Stimulated activated CD8-positive, alpha-beta memory T cell treated with anti-CD3 and anti-CD28 coated beads, Interleukin-4, amount 100 ng/mL, for 24 hours (primary cell): ENCODE measurements around the gene ENPP5.

Experiments
- DNase-seq: peaks from one replicate; pipeline ENCODE4 v3.0.0-alpha.2; 2020; ENCODE audit warnings: low read depth

The ENPP5 gene, protein sequence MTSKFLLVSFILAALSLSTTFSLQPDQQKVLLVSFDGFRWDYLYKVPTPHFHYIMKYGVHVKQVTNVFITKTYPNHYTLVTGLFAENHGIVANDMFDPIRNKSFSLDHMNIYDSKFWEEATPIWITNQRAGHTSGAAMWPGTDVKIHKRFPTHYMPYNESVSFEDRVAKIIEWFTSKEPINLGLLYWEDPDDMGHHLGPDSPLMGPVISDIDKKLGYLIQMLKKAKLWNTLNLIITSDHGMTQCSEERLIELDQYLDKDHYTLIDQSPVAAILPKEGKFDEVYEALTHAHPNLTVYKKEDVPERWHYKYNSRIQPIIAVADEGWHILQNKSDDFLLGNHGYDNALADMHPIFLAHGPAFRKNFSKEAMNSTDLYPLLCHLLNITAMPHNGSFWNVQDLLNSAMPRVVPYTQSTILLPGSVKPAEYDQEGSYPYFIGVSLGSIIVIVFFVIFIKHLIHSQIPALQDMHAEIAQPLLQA

DNA sequence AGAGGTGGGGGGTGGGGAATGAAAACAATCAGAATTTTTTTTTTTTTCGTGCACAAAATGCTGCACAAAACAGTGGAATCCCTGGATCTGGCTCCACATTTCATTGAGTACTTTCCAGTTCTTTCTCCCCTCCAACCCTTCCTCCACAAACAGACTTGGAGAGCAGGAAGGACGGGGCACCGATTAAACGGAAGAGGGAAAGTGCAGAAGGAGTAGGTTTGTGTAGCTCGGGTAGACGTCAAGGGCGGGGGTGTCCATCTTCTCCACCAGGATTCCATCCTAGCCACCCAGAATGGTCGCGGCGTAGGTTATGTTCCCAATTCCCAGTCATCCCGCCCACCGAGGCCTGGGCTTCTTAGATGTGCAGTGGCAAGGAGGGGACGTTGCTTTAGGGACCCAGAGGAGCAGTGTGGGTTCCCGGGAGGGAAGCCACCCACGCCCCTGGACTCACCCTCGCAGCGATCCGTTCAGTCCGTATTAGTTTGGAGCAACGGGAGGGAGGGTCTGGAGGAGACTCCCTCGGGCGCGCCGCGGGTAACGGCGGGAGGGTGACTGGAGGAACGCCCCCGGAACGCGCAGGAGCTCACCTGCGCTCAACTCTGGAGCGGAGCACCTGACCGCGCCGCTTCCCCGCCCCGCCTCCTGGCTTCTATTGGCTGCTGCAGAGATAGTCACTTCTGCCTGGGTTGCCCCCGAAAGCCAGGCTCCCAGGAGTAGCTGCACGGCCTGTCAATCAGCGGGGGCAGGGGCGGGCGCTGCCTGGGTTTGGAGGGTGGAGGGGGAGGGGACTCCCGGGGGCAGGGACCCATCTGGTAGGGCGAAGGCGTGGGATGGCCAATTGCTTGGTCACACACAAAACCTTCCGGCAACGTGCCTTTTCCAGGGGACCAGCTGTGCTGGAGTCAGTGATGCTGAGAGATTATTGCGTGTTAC, at the start of gene ENPP5:
TSS of gene ENPP5 (minus strand) at position 624 of the 933 bp plus-strand sequence. CDS start 2,718 bp downstream, outside the sequence.
- peak; percentile 67 for DNase-seq

DNA sequence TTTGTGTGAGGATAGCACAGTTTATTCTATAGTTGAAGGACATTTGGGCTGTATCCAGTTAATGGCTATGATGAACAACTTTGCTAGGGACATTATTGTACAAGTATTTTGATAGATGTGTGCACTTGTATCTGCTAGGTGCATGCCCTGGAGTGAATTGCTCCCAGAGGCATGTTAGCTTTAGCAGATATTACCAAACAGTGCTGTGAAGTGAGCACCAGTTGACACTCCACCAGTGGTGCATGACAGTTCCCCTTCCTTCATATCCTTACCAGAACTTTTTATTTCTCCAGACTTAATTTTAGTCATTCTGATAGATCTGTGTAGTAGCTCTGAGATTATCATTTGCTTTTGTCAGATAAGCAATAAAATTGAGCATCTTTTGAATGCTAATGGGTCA, 48.9 kb upstream of the ENPP5 start:
- no peak for DNase-seq

DNA sequence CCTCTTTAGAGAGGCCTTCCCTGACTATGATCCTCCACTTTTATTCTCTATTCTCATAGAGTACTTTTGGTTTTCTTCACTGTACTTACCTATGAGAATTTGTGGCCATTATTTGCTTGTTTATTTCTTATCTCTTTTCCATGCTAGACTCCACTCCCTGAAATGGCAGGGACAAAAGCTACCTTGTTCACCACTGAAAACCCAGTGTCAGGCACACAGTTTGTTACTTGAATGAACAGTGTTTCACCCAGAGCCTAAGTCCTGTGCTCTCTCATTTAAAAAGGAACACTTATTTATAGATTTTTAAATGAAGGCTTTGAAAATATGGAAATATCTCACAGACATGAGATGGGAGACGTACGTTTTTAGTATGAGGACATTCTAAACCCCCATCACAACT, 47.7 kb upstream of the ENPP5 start:
- no peak for DNase-seq

DNA sequence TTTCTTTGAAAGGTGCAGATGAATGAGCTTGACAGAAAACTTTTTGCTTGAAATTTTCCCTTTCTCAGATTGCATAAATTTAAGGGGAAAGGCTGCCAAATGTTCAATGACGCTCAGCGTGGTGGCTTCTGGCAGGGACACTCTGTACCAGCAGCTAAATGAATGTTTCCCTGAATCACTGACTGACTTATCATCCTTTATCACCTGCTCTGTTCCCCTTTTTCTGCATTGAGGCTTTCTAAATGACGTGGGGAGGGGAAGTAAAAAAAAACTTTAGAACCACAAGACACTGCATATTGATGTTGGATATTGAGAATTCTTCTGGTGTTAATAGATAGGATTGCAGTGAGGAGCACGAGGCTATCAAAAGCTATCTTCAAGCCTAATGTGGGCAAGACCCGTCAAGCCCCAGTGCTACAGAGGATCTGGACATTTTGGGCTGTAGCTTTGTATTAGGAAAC, 46.9 kb upstream of the ENPP5 start:
- DNase-seq = no peak

DNA sequence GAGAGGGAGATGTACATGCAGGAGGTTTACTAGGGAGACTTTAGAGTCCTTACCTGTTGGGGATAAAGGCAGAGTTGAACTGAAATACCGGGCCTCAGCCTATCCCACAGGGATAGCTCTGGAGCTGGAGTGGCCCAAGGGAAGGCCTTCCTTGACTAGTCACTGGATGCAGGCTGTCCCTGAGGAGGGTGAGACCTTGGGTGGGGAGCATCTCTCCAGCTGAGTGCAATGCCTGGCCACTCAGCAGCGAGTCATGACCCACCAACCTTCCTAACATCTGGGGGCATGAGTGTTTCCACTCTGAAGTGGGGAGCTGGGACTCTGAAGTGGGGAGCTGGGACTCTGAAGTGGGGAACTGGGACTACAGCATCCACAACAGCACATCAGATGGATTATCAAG, 46.1 kb upstream of the ENPP5 start:
- no peak for DNase-seq

DNA sequence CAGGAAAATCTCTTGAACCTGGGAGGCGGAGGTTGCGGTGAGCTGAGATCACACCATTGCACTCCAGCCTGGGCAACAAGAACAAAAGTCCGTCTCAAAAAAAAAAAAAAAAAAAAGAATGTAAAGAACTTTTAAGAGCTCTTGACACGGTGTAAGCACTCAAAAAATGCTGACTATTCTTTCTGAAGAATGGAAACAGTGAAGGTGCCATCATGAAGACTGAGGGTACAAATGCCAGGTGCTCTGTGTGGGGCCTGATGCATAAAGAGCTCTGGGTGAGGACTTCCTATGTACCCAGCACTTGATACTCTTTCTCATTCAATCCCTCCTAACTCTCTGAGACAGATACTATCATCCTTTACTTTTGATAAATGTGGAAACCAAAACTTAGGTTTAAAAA, 45.0 kb upstream of the ENPP5 start:
- DNase-seq = no peak

DNA sequence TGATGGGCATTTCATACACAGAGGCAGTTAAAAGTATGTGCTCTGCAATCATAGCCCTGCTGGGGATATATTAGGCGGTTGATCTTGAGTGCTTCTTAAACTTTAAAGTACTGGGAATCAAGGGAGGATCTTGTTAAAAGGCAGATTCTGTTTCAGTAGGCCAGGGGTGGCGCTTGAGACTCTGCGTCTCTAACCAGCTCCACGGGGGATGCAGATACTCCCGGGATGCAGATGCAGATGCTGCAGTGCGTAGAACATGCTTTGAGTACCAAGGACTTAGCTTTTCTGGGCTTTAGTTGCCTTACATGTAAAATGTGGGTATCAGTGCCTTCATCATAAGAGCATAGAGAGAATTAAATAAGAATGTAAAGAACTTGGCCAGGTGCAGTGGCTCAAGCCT, 44.4 kb upstream of the ENPP5 start:
- DNase-seq = no peak

DNA sequence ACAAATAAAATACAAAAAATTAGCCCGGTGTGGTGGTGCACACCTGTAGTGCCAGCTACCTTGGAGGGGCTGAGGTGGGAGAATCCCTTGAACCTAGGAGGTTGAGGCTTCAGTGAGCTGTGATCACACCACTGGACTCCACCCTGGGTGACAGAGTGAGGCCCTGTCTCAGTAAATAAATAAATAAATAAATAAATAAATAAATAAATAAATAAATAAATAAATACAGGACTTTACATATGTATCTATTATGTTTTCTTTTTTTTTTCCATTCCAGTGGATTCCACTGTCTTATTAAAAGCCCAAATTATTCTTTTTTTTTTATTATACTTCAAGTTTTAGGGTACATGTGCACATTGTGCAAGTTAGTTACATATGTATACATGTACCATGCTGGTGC, 41.1 kb upstream of the ENPP5 start:
- no peak for DNase-seq

DNA sequence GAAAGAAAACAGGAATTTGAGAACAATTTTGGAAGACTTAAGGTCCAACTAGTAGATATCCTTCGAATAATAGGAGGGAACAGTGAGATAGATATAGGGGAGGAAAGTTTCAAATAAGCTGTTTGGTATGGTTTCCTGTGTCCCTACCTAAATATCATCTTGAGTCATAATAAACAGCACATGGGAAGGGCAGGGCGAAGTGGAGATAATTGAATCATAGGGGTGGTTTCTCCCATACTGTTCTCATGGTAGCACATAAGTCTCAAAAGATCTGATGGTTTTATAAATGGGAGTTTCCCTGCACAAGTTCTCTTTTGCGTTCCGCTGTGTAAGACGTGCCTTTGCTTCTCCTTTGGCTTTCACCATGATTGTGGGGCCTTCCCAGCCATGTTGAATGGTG, 39.5 kb upstream of the ENPP5 start:
- DNase-seq = no peak

DNA sequence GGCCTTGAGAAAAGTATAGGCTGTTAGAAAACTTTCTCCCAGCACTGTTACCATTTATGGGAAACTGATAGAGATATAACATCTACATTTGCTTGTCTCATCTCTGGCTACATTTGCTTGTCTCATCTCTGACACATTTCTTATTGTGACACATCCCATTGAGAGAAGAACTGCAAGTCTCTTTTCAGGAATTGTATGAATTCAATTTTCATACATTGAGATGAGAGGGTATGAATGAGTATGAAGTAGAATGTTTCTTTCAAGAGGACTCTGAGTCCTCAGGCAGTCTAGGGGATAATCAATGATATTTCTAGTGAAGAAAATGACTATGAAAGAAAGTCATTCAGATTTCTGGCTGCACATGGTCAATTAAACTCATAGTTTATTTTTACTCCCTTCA, 37.5 kb upstream of the ENPP5 start:
- DNase-seq = no peak

DNA sequence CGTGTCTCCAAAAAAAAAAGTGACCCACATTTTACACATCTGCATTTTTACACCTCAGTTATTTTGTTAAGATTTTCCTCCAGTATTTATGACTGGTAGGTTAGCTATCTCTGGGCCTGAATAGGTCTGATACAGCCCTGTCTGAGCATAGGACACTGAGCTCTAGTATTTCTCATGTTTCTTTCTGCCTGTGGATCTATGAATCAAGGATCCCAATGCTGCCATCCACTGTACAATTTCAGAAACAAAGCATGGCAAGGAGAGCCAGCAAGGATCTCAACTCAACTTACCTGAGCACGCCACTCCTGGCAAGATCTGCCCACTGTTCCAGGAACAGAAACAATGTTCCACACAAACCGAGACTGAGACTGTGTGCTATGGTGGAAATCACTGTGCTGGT, 36.4 kb upstream of the ENPP5 start:
- DNase-seq = no peak

DNA sequence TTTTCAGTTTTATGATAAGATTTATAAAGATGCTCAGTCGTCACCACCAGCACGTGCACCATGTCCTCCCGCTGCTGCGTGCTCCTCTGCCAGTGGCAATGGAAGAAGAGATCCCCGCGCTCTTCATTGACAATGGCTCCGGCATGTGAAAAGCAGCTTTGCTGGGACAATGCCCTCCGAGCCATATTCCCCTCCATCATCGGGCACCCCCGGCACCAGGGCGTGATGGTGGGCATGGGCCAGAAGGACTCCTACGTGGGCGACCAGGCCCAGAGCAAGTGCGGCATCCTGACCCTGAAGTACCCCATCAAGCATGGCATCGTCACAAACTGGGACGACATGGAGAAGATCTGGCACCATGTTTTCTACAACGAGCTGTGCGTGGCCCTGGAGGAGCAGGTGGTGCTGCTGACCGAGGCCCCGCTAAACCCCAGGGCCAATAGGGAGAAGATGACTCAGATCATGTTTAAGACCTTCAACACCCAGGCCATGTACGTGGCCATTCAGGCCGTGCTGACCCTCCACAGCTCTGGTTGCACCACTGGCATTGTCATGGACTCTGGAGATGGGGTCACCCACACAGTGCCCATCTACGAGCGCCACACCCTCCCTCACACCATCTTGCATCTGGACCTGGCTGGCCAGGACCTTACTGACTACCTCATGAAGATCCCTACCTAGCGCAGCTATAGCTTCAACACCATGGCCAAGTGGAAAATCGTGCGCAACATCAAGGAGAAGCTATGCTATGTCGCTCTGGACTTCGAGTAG, 34.3 kb upstream of the ENPP5 start:
- no peak for DNase-seq

DNA sequence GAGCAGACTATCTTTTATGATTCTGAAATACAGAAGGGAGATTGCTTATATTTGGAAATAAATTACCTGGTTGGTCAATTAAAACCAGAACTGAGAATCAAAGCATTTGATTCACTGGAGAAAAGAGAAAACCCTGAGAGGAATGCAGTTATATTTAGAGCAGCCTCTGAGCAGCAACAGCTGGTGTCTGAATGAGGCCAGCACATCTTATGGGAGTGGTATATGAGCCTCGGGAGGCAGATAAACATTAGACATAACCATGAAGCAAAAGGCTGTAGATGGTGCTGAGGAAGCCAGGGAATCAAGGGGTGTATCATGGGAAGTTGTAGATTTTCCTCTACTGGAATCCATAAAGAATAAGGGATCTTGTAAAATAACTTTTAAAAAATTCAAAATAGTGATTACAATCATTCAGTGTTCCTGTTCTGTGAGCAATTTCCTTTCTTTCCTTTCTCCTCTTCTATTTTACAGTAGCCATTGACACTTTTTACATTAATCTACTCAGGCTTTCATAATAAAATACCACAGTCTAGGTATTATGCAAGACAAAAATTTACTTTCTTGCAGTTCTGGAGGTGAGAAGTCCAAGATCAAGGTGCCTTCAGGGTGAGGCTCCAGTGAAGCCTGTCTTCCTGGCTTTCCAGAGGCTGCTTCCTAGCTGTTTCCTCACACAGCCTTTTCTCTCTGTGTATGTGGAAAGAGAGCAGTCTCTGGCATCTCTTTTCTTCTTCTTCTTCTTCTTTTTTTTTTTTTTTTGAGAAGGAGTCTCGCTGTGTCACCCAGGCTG, 32.8 kb upstream of the ENPP5 start:
- no peak for DNase-seq

DNA sequence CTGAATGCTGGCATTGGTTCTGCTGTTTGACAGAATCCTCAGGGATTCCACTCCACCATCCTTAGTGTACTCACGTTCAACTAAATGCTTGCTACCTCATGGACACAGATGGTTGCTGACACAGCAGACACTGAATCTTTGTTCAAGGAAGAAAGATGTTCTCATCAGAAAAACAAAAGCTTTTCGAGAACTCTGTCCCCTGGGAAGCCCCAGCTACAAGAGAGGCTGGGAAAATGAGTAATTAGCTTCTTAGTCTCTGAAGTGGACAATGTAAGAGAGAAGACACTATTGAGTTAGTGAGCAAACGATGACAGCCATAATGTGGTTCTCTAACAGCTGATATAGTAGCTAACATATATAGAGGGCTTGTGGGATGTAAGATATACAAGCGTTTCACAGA, 30.9 kb upstream of the ENPP5 start:
- no peak for DNase-seq

DNA sequence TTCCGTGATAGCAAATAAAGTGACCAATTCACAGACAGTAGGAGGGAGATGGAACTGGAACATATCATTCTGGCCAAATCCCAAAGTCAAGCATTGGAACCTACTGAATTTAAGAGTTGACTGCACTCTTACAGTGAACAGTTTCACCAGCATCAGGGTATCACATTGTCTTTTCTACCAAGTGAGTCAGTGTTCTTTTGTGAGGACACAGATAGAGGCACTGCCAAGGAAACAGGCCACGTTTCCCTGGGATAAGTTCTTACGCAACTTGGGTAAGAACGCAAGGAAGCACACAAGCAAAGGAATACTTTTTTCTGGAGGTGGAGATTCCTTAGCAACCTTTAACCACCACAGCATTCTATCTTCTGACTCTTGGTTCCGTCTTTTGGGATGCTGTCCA, 28.6 kb upstream of the ENPP5 start:
- DNase-seq = no peak

DNA sequence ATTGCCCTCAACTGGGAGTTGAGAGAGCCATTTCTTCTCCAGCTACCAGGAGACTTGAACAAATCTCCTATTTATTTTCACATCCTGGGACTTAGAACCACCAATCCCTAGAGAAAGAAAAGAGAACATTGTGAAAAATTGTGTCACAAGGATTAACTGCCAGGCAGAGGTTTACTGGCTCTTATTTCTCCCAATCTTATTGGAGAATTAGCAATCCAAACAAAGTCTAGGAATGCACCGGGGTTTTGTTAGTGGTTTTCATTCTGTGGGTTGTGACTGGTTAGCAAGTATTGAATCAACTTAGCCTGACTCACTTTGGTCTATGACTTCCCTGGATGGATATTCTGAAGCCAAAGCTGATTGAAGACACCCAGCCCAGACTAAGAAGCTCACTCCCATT, 21.2 kb upstream of the ENPP5 start:
- no peak for DNase-seq

DNA sequence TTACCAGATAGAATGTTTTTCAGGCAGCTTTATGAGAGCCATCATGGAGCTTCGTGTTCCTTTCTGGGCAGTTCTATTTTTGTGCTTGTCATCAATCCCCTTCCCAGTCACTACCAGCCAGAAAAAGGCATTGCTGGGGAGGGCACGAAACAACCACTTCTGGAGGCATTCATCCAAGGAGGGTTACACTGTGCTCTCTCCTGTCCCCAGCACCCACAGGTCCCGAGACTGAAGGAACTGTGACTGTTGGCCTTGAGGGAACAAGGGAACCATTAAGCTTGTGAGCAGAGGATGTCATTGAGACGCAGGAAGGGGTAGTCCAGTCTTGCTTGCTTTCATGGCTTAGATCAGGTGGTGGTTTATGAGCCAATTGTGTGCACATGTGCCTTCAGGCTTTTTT, 20.1 kb upstream of the ENPP5 start:
- no peak for DNase-seq

DNA sequence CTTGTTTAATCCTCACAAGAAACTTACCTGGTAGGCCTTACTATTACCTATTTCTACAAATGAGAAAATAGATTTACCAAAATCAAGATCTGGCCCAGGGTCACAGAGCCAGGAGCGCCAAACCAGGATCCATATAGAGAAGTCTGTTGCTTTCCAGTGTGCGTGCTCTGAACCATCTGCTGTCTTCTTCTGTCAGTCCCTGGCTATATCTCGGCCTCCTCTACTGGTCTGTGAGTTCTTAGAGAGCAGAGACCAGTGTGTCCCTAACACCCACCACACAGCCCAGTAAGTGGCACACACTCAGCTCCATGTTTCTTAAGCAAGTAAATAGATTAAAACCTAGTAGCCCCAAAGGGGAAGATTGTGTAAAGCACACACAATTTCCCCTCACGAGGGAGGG, 18.9 kb upstream of the ENPP5 start:
- no peak for DNase-seq

DNA sequence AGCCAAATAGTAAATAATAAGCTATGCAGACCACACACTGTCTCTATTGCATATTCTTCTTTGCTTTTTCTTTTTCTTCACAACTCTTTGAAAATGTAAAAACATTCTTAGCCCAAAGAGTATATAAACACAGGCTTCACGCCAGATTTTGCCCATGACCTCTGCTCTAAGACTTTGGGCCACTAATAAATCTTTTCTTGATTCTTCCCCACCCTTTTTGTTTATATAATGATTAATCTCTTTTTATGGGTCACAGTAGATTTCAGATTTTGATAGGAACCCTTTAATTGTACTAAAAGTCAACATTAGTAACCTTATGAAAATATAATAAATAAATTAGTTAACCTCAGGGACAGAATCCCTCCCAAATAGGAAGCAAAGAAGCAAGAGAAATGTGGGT, 15.8 kb upstream of the ENPP5 start:
- no peak for DNase-seq

DNA sequence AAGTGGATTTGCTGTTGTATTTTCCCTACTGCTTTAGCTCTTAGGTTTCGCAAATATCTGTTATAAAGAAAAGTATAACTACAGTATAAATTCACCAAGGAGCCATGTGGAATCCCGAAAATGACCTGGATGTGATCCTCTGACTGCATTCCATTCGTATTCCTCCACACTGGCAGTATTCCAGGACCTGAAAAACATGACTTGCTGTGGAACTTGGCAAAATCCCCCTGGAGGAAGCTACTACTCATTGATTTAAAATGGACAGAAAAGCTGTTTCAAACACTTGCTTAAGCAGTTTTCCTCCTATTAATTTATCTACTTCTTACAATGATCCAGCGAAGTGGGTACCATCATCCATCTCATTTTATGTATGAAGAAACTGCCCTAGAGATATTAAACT, 13.3 kb upstream of the ENPP5 start:
- no peak for DNase-seq

DNA sequence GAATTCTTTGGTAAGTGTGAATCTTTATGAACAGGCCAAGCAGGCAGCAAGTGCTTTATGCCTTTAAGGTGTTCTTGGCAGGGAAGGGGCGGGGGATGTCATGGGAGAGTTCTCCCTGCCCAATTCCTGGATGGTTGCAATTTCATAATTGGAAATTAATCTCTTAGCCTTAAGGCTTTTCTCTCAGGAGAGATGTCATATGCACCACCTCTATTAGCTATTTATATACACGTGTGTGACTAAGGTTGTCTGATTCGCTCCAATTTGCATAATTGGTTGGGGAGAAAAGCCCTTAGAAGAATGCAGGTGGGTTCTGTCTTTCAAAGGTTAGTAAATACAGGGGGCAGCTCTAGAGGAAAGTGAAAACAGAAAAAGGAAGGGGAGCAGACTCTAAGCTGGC, 5.2 kb upstream of the ENPP5 start:
- no peak for DNase-seq
